ENCODE results near the gene POLK.

- TF ChIP-seq CTCF (IDR thresholded peaks at IDR 0.05) (no peak), POLR2AphosphoS5 (IDR thresholded peaks at IDR 0.05) (no peak), POLR2A (IDR thresholded peaks at IDR 0.05) (no peak)
Observed at GRCh38 chr5:75521195-75521594, 9.5 kb downstream of the POLK start.
